ENCODE results near the gene TFIP11.

The TFIP11 gene

DNA sequence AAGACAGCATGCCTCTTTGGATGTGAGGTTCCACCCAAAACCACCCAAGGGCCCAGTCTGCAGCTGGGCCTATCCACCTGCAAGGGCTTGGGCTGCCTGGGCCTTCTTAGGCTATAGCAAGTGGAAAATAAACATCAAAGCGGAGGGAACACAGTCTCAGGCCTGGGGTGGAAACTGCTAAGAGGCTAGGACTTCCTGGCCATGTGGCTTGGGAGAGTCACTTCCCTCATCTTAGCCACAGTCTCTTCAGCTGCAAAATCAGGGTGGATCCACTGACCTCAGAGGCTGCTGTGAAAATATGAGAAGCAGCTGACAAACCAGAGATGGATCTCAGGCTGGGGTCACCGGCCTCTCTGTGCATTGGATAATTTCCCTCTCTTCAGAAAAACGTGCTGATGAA is 30.6 kb upstream of the TFIP11 start:
- no peak overlapping the region; the same call in 1 of the 2 replicates for H3K27ac ChIP-seq
- peaks cover 12% of the 10 kb centered on the region for H3K79me2 ChIP-seq (ENCODE audit: insufficient read depth, low read depth)
- no peaks in the 10 kb centered on the region for H3K27me3 ChIP-seq (ENCODE audit: insufficient read depth, low read depth)
- no peaks in the 10 kb centered on the region for H4K20me1 ChIP-seq (ENCODE audit: insufficient read depth)
- TF ChIP-seq, protein P1, sequence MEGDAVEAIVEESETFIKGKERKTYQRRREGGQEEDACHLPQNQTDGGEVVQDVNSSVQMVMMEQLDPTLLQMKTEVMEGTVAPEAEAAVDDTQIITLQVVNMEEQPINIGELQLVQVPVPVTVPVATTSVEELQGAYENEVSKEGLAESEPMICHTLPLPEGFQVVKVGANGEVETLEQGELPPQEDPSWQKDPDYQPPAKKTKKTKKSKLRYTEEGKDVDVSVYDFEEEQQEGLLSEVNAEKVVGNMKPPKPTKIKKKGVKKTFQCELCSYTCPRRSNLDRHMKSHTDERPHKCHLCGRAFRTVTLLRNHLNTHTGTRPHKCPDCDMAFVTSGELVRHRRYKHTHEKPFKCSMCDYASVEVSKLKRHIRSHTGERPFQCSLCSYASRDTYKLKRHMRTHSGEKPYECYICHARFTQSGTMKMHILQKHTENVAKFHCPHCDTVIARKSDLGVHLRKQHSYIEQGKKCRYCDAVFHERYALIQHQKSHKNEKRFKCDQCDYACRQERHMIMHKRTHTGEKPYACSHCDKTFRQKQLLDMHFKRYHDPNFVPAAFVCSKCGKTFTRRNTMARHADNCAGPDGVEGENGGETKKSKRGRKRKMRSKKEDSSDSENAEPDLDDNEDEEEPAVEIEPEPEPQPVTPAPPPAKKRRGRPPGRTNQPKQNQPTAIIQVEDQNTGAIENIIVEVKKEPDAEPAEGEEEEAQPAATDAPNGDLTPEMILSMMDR (conservative IDR thresholded peaks at IDR 0.05; ENCODE audit: low read depth, low read length), result no peak
- H3K4me2 ChIP-seq, result no peak overlapping the region
- H3K36me3 ChIP-seq (ENCODE audit: insufficient read depth), result no peaks in the 10 kb centered on the region; the same call in 1 of the 2 replicates
- H3K9ac ChIP-seq, result no peak overlapping the region
- no peak overlapping the region for H3K4me3 ChIP-seq (IDR thresholded peaks at IDR 0.05; ENCODE audit: insufficient read depth, low read depth, low read length)
- H2AFZ ChIP-seq (ENCODE audit: low read depth), result no peak overlapping the region
- peaks cover 33% of the 10 kb centered on the region for H3K4me1 ChIP-seq (ENCODE audit: low read depth, poor library complexity, severe bottlenecking)

DNA sequence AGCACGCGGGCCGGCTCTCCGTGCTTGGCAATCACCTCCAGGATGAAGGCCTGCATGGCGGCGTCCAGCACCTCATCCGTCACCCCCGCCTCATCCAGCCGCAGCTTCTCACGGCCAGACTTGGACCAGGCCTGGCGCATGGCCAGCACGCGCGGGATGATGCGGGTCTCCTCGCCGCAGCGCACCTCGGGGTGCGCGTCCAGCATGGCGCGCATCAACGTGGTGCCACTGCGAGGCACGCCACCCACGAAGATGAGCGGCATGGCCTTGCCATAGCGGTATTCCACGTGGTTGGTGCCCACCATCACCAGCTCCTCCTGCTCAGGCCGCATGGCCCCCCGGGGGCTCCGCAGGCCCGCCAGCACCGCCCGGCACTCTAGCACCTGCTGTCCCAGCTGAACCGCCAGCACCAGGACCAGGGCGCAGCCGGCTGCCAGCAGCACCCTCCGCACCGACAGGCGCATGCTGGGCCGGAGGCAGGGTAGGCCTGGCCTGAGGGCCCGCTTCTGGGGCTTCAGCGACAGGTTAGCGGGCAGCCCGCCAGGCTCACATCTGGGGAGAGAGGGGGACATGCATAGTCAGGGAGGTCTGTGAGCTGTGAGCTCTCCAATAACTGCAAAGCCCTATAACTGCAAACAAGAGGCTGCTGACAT is 29.0 kb upstream of the TFIP11 start:
- no peak overlapping the region for H3K27ac ChIP-seq
- TF ChIP-seq, protein P1 (conservative IDR thresholded peaks at IDR 0.05; ENCODE audit: low read depth, low read length), result no peak
- no peak overlapping the region for H3K4me3 ChIP-seq (IDR thresholded peaks at IDR 0.05; ENCODE audit: insufficient read depth, low read depth, low read length)
- no peak overlapping the region for H3K9ac ChIP-seq
- no peak overlapping the region for H2AFZ ChIP-seq (ENCODE audit: low read depth)
- peaks cover 5% of the 10 kb centered on the region; the same call in 1 of the 2 replicates for H3K79me2 ChIP-seq (ENCODE audit: insufficient read depth, low read depth)
- no peaks in the 10 kb centered on the region for H3K27me3 ChIP-seq (ENCODE audit: insufficient read depth, low read depth)
- H3K4me1 ChIP-seq (ENCODE audit: low read depth, poor library complexity, severe bottlenecking), result peaks cover 19% of the 10 kb centered on the region
- H3K36me3 ChIP-seq (ENCODE audit: insufficient read depth), result no peaks in the 10 kb centered on the region; the same call in 1 of the 2 replicates
- H4K20me1 ChIP-seq (ENCODE audit: insufficient read depth), result no peaks in the 10 kb centered on the region
- no peak overlapping the region for H3K4me2 ChIP-seq

DNA sequence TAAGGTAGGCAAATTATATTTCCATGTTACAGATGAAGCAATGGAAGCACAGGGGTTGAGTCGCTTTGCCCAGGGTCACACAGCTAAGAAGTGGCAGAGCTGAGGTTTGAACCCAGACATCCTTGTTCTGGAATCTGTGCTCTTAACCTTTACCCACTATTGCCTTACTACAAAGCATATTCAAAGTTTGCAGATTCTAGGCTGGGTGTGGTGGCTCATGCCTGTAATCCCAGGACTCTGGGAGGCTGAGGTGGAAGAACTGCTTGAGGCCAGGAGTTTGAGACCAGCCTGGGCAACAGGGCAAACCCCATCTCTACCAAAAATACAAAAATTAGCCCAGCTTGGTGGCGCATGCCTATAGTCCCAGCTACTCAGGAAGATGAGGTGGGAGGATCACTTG is 27.8 kb upstream of the TFIP11 start:
- Histone ChIP-seq H4K20me1 (ENCODE audit: insufficient read depth) (no peaks in the 10 kb centered on the region), H3K4me3 (IDR thresholded peaks at IDR 0.05; ENCODE audit: insufficient read depth, low read depth, low read length) (no peak overlapping the region), H3K27me3 (ENCODE audit: insufficient read depth, low read depth) (no peaks in the 10 kb centered on the region), H3K36me3 (ENCODE audit: insufficient read depth) (no peaks in the 10 kb centered on the region; the same call in 1 of the 2 replicates), H3K4me1 (ENCODE audit: low read depth, poor library complexity, severe bottlenecking) (peaks cover 26% of the 10 kb centered on the region), H3K27ac (no peak overlapping the region), H3K4me2 (no peak overlapping the region), H2AFZ (ENCODE audit: low read depth) (no peak overlapping the region), H3K9ac (no peak overlapping the region), H3K79me2 (ENCODE audit: insufficient read depth, low read depth) (no peaks in the 10 kb centered on the region)
- TF ChIP-seq, protein P1 (conservative IDR thresholded peaks at IDR 0.05; ENCODE audit: low read depth, low read length), result no peak

DNA sequence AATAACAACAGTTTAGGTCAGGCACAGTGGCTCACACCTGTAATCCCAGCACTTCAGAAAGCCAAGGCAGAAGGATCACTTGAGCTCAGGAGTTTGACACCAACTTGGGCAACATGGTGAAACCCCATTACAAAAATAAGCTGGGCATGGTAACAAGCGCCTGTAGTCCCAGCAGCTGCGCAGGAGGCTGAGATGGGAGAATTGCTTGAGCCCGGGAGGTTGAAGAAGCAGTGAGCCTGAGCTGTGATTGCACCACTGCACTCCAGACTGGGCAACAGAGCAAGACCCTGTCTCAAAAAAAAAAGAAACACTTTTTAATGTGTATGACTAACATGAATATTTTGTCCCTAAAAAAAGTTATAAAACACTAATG is 24.5 kb upstream of the TFIP11 start:
- Histone ChIP-seq H3K27me3 (ENCODE audit: insufficient read depth, low read depth) (no peaks in the 10 kb centered on the region), H3K4me1 (ENCODE audit: low read depth, poor library complexity, severe bottlenecking) (peaks cover 47% of the 10 kb centered on the region), H3K36me3 (ENCODE audit: insufficient read depth) (no peaks in the 10 kb centered on the region; the same call in 1 of the 2 replicates), H3K9ac (no peak overlapping the region), H3K4me2 (no peak overlapping the region), H4K20me1 (ENCODE audit: insufficient read depth) (no peaks in the 10 kb centered on the region), H3K4me3 (IDR thresholded peaks at IDR 0.05; ENCODE audit: insufficient read depth, low read depth, low read length) (no peak overlapping the region), H3K27ac (no peak overlapping the region), H2AFZ (ENCODE audit: low read depth) (no peak overlapping the region), H3K79me2 (ENCODE audit: insufficient read depth, low read depth) (no peaks in the 10 kb centered on the region)
- TF ChIP-seq, protein P1 (conservative IDR thresholded peaks at IDR 0.05; ENCODE audit: low read depth, low read length), result no peak

Measured in KMS-11 (cell line).